H1 (cell line): ENCODE data around the gene SLC44A1. TPM values are rescaled to one million over a fixed set of nuclear protein-coding genes. Genes with fewer than 3 reads are reported as not detected.

ENCODE experiments used
- CTBP2 ChIP-seq: IDR thresholded peaks from 2 replicates; pipeline ENCODE4 v1.7.0; 2011; ENCODE audit warnings: borderline replicate concordance, mild to moderate bottlenecking, moderate library complexity, mixed read lengths, low read length; ENCODE audit not compliant: insufficient read depth, insufficient read length
- EZH2 ChIP-seq: fragments of 200-600 bp; sonication (generic); IDR thresholded peaks from 2 replicates; pipeline ENCODE4 v1.7.1; 2012; ENCODE audit warnings: low read depth, mild to moderate bottlenecking, moderate library complexity, low read length, inconsistent platforms; ENCODE audit not compliant: severe bottlenecking
- KDM4A ChIP-seq: IDR thresholded peaks from one replicate; pipeline ENCODE4 v1.7.1; 2012; ENCODE audit warnings: low read depth, mild to moderate bottlenecking, moderate library complexity, low read length, inconsistent platforms; ENCODE audit not compliant: severe bottlenecking
- MAFK ChIP-seq: IDR thresholded peaks from 2 replicates; pipeline ENCODE4 v1.6.1; 2012; ENCODE audit warnings: low read depth, mild to moderate bottlenecking, improper control_type of control experiment, low read length
- POLR2AphosphoS5 ChIP-seq: IDR thresholded peaks from 2 replicates; pipeline ENCODE4 v1.6.1; 2011; ENCODE audit warnings: low read depth, low read length
- POU5F1 ChIP-seq: IDR thresholded peaks from 2 replicates; pipeline ENCODE4 v1.6.1; 2011; ENCODE audit warnings: low read depth, mild to moderate bottlenecking, low read length, moderate library complexity
- polyA plus RNA-seq, 7 experiments: library from polyadenylated mRNA; depleted of rRNA in 3 of 7; stranded (reverse) in 5 of 7; unstranded in 2 of 7; fragments of >200 nt in 5 of 7; fragments of 200-250 nt in 2 of 7; gene quantifications; 1 replicate in 5 of 7; 2 replicates in 1 of 7; 4 replicates in 1 of 7; pipeline versions ENCODE4 v1.2.1 to v1.2.3, GENCODE V29; 2011 to 2013; ENCODE audit warnings: missing spikeins in 2 of 7, mixed read lengths in 2 of 7
- total RNA-seq: library from RNA; stranded (reverse); fragmentation: NEBNext Ultra II Directional; extraction: Animal tissue kit (Norgen Biotek cat#: 25700); gene quantifications from 2 replicates; pipeline ENCODE4 v1.2.1, GENCODE V29; 2021
- TF ChIP-seq, protein P1 (sequence below): IDR thresholded peaks from 2 replicates; pipeline ENCODE4 v1.6.1; 2011; ENCODE audit warnings: low read depth, mild to moderate bottlenecking, low read length; ENCODE audit not compliant: insufficient read depth

SLC44A1 gene
- total and polyA plus RNA-seq, 2 of the 8 experiments (the other 6 are each of a cell fraction or from before 2014, with no cell fraction given): 30.5 to 71.2 TPM

DNA sequence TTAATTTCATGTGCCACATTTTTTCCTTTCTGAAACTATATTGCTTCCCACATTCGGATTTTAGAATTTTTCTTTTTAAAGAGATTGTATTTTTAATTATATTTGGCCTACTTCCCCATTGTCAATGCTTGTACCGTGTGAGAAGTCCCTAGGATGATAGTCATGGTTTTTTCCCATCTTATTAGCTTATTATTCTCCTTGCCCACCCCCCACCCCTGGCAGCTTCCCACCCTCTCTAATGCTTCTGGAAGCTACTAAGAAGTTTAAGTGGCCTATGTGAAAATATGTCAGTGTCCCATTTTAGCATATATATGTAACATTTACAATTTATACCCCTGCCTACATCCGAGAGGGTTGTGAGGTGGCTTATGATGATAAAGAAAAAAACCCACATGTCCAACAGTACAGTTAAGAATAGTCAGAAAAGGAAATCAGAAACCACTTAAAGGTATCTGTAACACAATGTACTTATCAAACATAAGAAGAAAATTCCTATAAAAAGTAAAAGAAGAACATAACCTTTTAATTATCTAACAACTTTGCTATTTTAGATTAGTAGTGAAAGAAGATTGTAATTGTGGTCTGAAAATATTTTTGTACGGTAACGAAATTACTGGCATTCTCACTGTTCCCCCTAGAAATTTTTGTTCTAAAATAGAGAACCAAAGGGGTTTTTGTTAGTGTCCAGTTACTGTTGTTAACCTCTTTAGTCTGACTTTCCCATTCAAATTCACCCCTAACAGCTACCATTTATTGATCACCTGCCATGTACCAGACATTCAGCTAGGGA is 62.1 kb downstream of the SLC44A1 start (continued):
- TF ChIP-seq, protein P1, sequence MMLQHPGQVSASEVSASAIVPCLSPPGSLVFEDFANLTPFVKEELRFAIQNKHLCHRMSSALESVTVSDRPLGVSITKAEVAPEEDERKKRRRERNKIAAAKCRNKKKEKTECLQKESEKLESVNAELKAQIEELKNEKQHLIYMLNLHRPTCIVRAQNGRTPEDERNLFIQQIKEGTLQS: no peak
- TF ChIP-seq POU5F1 (no peak), KDM4A (no peak), POLR2AphosphoS5 (no peak), CTBP2 (no peak), MAFK (no peak), EZH2 (no peak)
